Tibial artery (tissue), 4 donors: ENCODE measurements around the gene DNAJC7.
A peak's percentile ranks its signal among the peaks of the same experiment; 100 is the strongest.

Source experiments
- DNase-seq, 2 donors: peaks; one replicate each; pipeline ENCODE4 v3.0.0-alpha.2; 2019
- H3K27ac ChIP-seq, 2 donors: fragments of 200-600 bp; sonication (generic) in 1 of 2; 1 replicate in 1 of 2; 2 replicates in 1 of 2; pipeline ENCODE4 v1.5.1; 2018 to 2019; ENCODE audit warnings: mild to moderate bottlenecking in 1 of 2
- H3K27me3 ChIP-seq, 2 donors: fragments of 200-600 bp; sonication (generic) in 1 of 2; one replicate each; pipeline versions ENCODE4 v1.5.1 to v1.6.0; 2016 to 2019
- H3K36me3 ChIP-seq, 3 donors: fragments of 200-600 bp; sonication (generic) in 2 of 3; one replicate each; pipeline ENCODE4 v1.5.1; 2016 to 2019; ENCODE audit warnings: mild to moderate bottlenecking in 2 of 3
- H3K4me1 ChIP-seq, 4 donors: fragments of 200-600 bp; sonication (generic) in 2 of 4; 1 replicate in 3 of 4; 2 replicates in 1 of 4; pipeline ENCODE4 v1.5.1; 2016 to 2019
- H3K4me3 ChIP-seq, 2 donors: fragments of 200-600 bp; sonication (generic) in 1 of 2; 1 replicate in 1 of 2; 2 replicates in 1 of 2; pipeline ENCODE4 v1.5.1; 2018 to 2019; ENCODE audit warnings: mild to moderate bottlenecking in 2 of 2
- H3K9me3 ChIP-seq, 3 donors: fragments of 200-600 bp; sonication (generic) in 1 of 3; one replicate each; pipeline ENCODE4 v1.5.1; 2016 to 2019
- intact Hi-C: fragments of 100-400 bp; cut with DNase I; formaldehyde crosslinking; loops from one replicate; pipeline ENCODE4 v1.15.0; 2023; ENCODE audit warnings: low total_unique reads
- TF ChIP-seq, protein P1 (sequence below), 2 experiments: fragments of 200-600 bp in 1 of 2; fragments of 450-650 bp in 1 of 2; IDR thresholded peaks; one replicate each; pipeline ENCODE4 v1.5.1; 2017 to 2019; ENCODE audit warnings: antibody characterized with exemption in 2 of 2, mild to moderate bottlenecking in 1 of 2, moderate library complexity in 1 of 2

The DNAJC7 gene

DNA sequence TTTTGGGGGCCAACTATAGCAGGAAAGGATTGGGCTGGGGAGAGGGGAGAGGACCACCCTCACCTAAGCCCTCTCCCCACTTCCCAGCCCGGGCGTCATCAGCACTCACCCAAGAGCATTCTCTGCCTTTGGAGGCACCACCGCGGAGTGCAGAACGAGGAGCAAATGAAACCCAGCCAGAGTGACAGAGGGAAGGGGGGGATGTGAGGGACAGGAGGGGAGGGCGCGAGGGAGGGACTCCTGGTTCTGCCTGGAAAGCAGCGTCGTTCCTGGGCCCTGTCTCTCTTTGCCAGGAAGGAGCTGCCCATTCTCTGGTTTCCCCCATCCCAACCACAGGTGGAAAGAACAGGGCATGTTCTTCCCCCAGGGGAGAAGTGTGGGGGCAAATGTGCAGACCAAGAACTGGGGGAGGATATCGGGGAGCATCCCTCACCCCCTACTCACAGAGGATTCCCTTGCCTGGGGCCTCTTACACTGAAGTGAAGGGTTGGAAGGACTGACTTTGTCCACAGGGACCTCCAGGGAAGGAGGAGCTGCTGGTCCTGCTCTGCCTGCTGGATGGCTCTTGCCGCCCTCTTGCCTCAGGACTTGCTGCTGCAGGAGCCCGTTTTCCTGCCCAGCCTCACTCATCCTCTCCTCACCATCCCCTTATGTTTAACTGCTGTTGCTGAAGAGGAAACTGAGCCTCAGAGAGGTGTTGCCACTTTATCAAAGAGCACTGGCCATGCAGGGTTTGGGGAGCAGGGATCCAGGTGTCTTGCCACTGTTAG lies 36.7 kb upstream of the DNAJC7 start:
- Histone ChIP-seq H3K9me3 (no peaks in the 10 kb centered on the region), H3K4me3 (no peak overlapping the region), H3K4me1 (peaks cover 0 to 7% (median 5%) of the 10 kb centered on the region in 4 donors), H3K27ac (no peak overlapping the region), H3K27me3 (peaks cover 0 to 63% of the 10 kb centered on the region in 2 donors), H3K36me3 (no peaks in the 10 kb centered on the region)
- DNase-seq, result no peak
- intact Hi-C loops, result no loop called here
- TF ChIP-seq, protein P1, sequence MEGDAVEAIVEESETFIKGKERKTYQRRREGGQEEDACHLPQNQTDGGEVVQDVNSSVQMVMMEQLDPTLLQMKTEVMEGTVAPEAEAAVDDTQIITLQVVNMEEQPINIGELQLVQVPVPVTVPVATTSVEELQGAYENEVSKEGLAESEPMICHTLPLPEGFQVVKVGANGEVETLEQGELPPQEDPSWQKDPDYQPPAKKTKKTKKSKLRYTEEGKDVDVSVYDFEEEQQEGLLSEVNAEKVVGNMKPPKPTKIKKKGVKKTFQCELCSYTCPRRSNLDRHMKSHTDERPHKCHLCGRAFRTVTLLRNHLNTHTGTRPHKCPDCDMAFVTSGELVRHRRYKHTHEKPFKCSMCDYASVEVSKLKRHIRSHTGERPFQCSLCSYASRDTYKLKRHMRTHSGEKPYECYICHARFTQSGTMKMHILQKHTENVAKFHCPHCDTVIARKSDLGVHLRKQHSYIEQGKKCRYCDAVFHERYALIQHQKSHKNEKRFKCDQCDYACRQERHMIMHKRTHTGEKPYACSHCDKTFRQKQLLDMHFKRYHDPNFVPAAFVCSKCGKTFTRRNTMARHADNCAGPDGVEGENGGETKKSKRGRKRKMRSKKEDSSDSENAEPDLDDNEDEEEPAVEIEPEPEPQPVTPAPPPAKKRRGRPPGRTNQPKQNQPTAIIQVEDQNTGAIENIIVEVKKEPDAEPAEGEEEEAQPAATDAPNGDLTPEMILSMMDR (IDR thresholded peaks at IDR 0.05), result no peak

GRCh38 chr17:42052346-42052877 lies 35.2 kb upstream of the DNAJC7 start:
- no peak overlapping the region for H3K27ac ChIP-seq
- peaks cover 0 to 7% (median 5%) of the 10 kb centered on the region in 4 donors for H3K4me1 ChIP-seq
- H3K27me3 ChIP-seq, result peaks cover 0 to 51% of the 10 kb centered on the region in 2 donors
- no peaks in the 10 kb centered on the region for H3K36me3 ChIP-seq
- intact Hi-C loops, result no loop called here
- TF ChIP-seq, protein P1 (IDR thresholded peaks at IDR 0.05), result no peak
- DNase-seq, result no peak
- no peaks in the 10 kb centered on the region for H3K9me3 ChIP-seq
- no peak overlapping the region for H3K4me3 ChIP-seq

GRCh38 chr17:42051645-42052044 lies 34.4 kb upstream of the DNAJC7 start:
- Histone ChIP-seq H3K9me3 (no peaks in the 10 kb centered on the region), H3K36me3 (no peaks in the 10 kb centered on the region), H3K4me3 (no peak overlapping the region), H3K27ac (no peak overlapping the region), H3K27me3 (peaks cover 0 to 48% of the 10 kb centered on the region in 2 donors), H3K4me1 (peaks cover 0 to 7% (median 5%) of the 10 kb centered on the region in 4 donors)
- intact Hi-C loops, result no loop called here
- TF ChIP-seq, protein P1 (IDR thresholded peaks at IDR 0.05), result no peak
- no peak for DNase-seq

DNA sequence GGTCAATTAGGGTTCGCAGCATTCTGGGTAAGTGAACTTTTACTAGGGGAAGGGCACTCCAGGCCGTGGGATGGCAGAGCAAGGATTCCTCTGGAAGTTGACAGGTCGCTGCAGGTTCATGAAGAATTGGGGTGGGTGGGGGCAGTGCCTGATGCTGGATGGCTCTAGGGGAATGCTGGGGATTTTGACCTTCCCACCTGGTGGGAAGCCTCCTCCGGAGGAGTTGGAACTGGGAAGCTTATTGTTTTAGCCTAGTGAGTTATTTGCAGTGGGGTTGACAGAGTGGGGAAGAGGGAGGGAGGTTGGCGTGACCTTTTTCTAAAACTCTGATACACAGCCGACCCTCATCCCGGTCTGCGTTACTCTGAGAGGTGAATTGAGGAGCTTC lies 33.8 kb upstream of the DNAJC7 start:
- Histone ChIP-seq H3K27ac (no peak overlapping the region), H3K36me3 (no peaks in the 10 kb centered on the region), H3K4me1 (peaks cover 0 to 7% (median 5%) of the 10 kb centered on the region in 4 donors), H3K9me3 (no peaks in the 10 kb centered on the region), H3K4me3 (peak overlapping the region; percentile 62 to 79), H3K27me3 (peaks cover 0 to 43% of the 10 kb centered on the region in 2 donors)
- no peak for DNase-seq
- intact Hi-C loops, result no loop called here
- TF ChIP-seq, protein P1 (IDR thresholded peaks at IDR 0.05), result no peak

- Histone ChIP-seq H3K27me3 (peaks cover 0 to 39% of the 10 kb centered on the region in 2 donors), H3K36me3 (no peaks in the 10 kb centered on the region), H3K4me1 (peaks cover 0 to 7% (median 5%) of the 10 kb centered on the region in 4 donors), H3K4me3 (peak within 1 kb of the TSS; percentile 62 to 79), H3K9me3 (no peaks in the 10 kb centered on the region), H3K27ac (peak within 1 kb of the TSS; percentile 45 to 52)
- TF ChIP-seq, protein P1 (IDR thresholded peaks at IDR 0.05), result peak in 1 of 2 experiments; percentile 21
- intact Hi-C loops, result no loop called here
- peak in 1 of 2 donors; percentile 36 for DNase-seq
These were observed 33.3 kb upstream of the DNAJC7 start, which contains the start of gene C17orf113 for GRCh38 chr17:42050393-42051012. C17orf113 (minus strand) TSS chr17:42050601; CDS start chr17:42043376, 7,225 bp downstream.
